GM19438 (cell line): ENCODE results near the gene ZDHHC1.
"Not testable (repeated sequence)": the region's sequence is repeated elsewhere in the genome, so short reads cannot be mapped to it uniquely, and the experiment has no call there.

ENCODE experiments used
- ATAC-seq: cut with Tn5 transposase; IDR thresholded peaks from one replicate; pipeline ENCODE4 v1.9.1; 2021; ENCODE audit warnings: low read depth; ENCODE audit not compliant: unreplicated experiment

ZDHHC1 gene

GRCh38 chr16:67378642-67379041 is 37.6 kb downstream of the ZDHHC1 start:
- ATAC-seq = no peak

- ATAC-seq = not testable (repeated sequence)
Measured at GRCh38 chr16:67376012-67376411, 40.3 kb downstream of the ZDHHC1 start.

DNA sequence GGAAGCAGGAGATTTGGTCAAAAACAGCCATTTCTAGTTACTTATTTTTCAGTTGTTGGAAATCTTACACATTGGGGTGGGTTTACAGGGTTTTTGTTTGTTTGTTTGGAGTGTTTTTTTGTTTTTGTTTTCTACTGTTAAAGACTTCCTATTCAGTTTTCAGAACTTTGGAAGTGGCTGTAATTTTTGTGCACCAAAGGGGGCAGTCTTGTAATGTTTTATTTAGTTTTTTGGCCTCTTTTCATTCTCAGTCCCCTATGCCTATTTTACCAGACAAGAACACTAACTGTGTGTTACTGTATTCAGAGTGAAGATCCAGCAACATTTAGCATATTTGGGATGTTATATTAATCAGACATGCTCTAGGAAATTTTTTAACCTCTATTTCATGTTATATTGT is 43.6 kb downstream of the ZDHHC1 start:
- ATAC-seq = no peak

DNA sequence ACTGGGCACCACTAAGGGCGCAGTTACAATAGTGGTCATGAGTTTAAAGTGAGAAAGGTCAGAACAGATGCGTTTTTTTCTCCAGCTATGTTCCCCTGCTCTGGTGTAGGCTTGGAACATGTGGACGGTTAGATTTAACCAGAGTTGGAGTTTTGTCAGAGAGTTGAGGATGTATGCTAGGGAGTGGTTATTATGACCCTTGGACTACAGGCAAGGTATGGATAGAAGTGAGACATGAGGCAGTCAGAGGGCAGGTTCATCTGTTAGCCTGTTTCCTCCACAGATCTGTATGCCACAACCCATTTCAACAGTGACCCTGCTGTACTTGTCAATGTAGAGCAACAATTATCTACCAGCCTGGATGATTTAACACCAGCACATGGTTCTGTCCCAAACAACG is 45.6 kb downstream of the ZDHHC1 start:
- ATAC-seq = no peak

DNA sequence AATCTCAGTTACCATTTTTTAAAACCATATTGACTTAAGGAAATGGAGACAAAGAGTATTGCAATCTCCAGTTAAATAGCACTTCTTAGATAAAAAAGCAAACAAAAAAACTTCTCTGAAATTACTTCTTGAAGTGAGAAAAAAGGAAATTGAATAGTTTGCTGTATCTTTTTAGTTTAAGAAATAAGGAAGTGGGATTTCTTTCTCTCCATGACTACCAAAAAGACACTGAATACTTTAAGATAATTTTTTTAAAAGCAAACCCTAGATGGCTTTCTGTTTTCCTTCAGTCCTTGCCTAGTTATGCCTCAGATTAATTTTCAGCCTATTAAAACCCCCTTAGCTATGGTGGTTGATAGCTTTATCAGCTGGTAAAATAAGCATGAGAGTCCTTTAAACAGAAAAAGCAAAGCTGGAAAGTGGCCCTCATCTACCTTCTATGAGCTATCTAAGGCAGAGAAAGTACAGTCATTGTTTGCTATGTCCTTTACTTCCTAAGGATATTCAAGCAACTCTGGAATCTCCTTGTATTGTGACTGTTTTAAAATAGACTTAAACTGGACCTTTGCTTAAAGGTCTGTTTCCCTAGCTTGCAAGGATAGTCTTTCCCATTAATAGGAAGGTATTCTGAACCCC is 51.6 kb downstream of the ZDHHC1 start:
- ATAC-seq = no peak

DNA sequence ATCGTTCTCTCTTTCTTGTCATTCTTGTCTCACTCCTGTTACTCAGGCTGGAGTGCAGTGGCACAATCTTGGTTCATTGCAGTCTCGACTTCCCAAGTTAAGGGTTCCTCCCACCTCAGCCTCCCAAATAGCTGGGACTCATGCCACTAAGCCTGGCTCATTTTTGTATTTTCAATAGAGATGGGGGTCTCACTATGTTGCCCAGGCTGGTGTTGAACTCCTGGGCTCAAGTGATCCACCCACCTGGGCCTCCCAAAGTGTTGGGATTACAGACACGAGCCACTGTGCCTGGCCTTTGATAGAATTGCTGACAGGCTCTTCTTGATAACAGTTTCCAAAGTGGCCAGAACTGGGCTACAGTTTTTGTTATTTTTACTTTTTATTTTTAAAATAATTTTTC is 55.2 kb downstream of the ZDHHC1 start:
- ATAC-seq = no peak

DNA sequence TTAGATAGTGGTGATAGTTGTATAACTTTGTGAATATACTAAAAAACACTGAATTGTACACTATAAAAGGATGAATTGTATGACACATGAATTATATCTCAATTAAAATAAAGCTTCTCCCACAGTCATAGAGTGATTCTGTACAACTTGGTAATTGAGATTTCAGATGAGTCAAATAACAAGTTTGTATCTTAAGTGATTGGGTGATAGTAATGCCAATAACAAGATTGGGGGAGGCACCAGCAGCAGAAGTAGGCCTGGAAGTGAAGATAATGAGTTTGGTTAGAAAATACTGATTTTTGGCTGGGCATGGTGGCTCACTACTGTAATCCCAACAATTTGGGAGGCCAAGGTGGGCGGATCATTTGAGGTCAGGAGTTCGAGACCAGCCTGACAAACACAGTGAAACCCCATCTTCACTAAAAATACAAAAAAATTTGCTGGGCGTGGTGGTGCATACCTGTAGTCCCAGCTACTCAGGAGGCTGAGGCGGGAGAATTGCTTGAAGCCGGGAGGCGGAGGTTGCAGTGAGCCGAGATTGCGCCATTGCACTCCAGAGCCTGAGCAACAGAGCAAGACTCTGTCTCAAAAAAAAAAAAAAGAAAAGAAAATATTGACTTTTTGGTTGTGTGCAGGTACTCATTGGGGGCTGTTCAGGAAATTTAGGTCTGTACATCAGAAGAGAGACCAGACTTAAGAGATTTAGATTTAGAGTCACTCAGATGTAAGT is 56.6 kb downstream of the ZDHHC1 start:
- not testable (repeated sequence) for ATAC-seq

DNA sequence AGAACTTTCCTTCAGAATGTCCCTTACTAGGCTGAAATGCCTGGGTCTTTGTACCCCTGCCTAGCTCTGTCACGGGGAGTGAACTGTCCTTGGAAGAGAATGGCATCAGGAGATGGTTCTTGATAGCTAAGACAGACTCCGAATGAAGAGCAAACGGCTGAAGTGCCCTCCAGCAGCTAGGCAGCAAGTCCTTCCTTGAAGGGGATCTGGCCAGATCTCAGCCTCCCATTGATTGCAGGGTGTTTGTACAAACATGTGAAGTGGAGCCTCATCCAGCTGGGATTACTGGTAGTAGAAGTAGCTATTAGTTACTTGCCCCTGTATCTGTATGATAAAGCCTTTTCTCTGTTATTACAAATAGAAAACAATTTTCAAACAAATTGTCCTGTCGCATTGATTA is 58.7 kb downstream of the ZDHHC1 start:
- ATAC-seq = no peak

- ATAC-seq = no peak
Measured at GRCh38 chr16:67356396-67356795, 59.9 kb downstream of the ZDHHC1 start.

DNA sequence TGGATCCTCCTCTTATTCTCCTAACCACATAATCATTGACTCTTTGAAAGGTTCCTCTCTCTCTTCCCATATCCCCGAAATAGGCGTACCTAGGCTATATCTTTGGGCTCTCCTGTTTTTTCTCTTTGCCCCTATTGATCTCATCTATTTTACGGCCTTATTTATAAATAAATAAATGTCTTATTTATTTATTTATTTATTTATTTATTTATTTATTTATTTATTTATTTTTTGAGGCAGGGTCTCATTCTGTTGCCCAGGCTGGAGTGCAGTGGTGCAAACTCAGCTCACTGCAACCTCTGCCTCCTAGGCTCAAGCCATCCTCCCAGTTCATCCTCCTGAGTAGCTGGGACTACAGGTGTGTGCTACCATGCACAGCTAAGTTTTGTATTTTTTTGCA is 63.8 kb downstream of the ZDHHC1 start:
- not testable (repeated sequence) for ATAC-seq

GRCh38 chr16:67350324-67350723 is 66.0 kb downstream of the ZDHHC1 start:
- no peak for ATAC-seq

DNA sequence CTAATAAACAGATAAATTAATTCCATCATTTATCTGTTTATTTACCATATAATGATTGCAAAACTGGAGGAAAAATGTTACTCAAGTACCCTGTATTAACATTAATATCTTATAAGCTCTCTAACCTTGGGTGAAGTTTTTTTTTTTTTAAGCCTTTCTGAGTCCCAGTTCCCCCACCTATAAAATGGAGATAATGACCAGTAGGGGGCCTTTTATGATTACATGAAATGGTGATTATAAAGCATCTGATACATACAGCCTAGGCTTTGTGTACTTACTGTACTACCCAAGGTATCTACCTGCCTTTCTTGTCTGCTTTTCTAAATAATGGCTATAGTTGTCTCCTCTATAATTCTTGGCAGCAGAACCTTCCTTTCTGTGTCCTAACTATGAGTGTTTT is 67.1 kb downstream of the ZDHHC1 start:
- no peak for ATAC-seq

- no peak for ATAC-seq
Measured at GRCh38 chr16:67346341-67346740, 69.9 kb downstream of the ZDHHC1 start.

GRCh38 chr16:67345401-67345800 is 70.9 kb downstream of the ZDHHC1 start:
- no peak for ATAC-seq
